HepG2 (cell line): ENCODE measurements around the gene SELENOS. TPM values are rescaled to one million over a fixed set of nuclear protein-coding genes. Genes with fewer than 3 reads are reported as not detected.

Experiments used
- ATM ChIP-seq: fragments of 450-650 bp; IDR thresholded peaks from 2 replicates; pipeline ENCODE4 v1.7.1; 2017; ENCODE audit warnings: mild to moderate bottlenecking, borderline replicate concordance
- FOSL1 ChIP-seq: sonication (generic); formaldehyde crosslinking; IDR thresholded peaks from 2 replicates; pipeline ENCODE4 v1.9.0; 2021; ENCODE audit warnings: missing genetic modification reagents, borderline replicate concordance
- HMGA1 ChIP-seq: sonication (generic); formaldehyde crosslinking; conservative IDR thresholded peaks from 2 replicates; pipeline ENCODE4 v1.4.0; 2020; ENCODE audit warnings: missing genetic modification reagents
- JDP2 ChIP-seq: sonication (generic); formaldehyde crosslinking; IDR thresholded peaks from 2 replicates; pipeline ENCODE4 v1.8.1; 2022; ENCODE audit warnings: missing genetic modification reagents, borderline replicate concordance
- MYNN ChIP-seq: sonication (generic); formaldehyde crosslinking; IDR thresholded peaks from 2 replicates; pipeline ENCODE4 v1.4.0; 2020; ENCODE audit warnings: mild to moderate bottlenecking, low read depth, missing genetic modification reagents
- NCOA2 ChIP-seq: sonication (generic); formaldehyde crosslinking; IDR thresholded peaks from 2 replicates; pipeline ENCODE4 v1.8.0; 2022; ENCODE audit warnings: inconsistent platforms
- SP5 ChIP-seq: IDR thresholded peaks from 2 replicates; pipeline ENCODE4 v1.6.1; 2016; ENCODE audit warnings: low read depth, borderline replicate concordance
- SUZ12 ChIP-seq: fragments of 150-350 bp; IDR thresholded peaks from 2 replicates; pipeline ENCODE4 v1.6.1; 2014; ENCODE audit warnings: low read depth, low read length
- ZFP36L2 ChIP-seq: sonication (generic); formaldehyde crosslinking; IDR thresholded peaks from 2 replicates; pipeline ENCODE4 v1.4.0; 2020; ENCODE audit warnings: missing genetic modification reagents
- ZNF589 ChIP-seq: sonication (generic); formaldehyde crosslinking; conservative IDR thresholded peaks from 2 replicates; pipeline ENCODE4 v1.8.0; 2022; ENCODE audit warnings: mild to moderate bottlenecking, moderate library complexity, missing genetic modification reagents
- ZNF878 ChIP-seq: sonication (generic); formaldehyde crosslinking; IDR thresholded peaks from 2 replicates; pipeline ENCODE4 v1.8.1; 2023; ENCODE audit warnings: mild to moderate bottlenecking, missing genetic modification reagents, moderate library complexity
- polyA plus RNA-seq, 8 experiments: library from polyadenylated mRNA; depleted of rRNA in 3 of 8; stranded (reverse) in 7 of 8; unstranded in 1 of 8; fragments of >200 nt; fragmentation: Illumina TruSeq in 4 of 8; extraction: Trizol in 4 of 8; gene quantifications; 2 replicates each; pipeline versions ENCODE4 v1.2.1 to v1.2.3, GENCODE V29; 2011 to 2016; ENCODE audit warnings: low read depth in 4 of 8, missing spikeins in 1 of 8, mixed read lengths in 1 of 8; ENCODE audit not compliant: insufficient read depth in 1 of 8
- total RNA-seq, 5 experiments: library from RNA; depleted of rRNA; stranded (reverse); fragments of >200 nt; fragmentation: Illumina TruSeq; extraction: Trizol; gene quantifications; 2 replicates each; pipeline ENCODE4 v1.2.3, GENCODE V29; 2016; ENCODE audit warnings: low read depth in 1 of 5
- TF ChIP-seq, protein P1 (sequence below): sonication (generic); formaldehyde crosslinking; conservative IDR thresholded peaks from 2 replicates; pipeline ENCODE4 v1.5.0; 2020; ENCODE audit warnings: missing genetic modification reagents
- TF ChIP-seq, protein P2 (sequence below): sonication (generic); formaldehyde crosslinking; IDR thresholded peaks from one replicate; pipeline ENCODE4 v1.5.1; 2020; ENCODE audit warnings: mild to moderate bottlenecking, missing genetic modification reagents; ENCODE audit errors: not compliant biosample characterization
- TF ChIP-seq, protein P3 (sequence below): sonication (generic); formaldehyde crosslinking; IDR thresholded peaks from 2 replicates; pipeline ENCODE4; 2020; ENCODE audit warnings: missing genetic modification reagents, mild to moderate bottlenecking, borderline replicate concordance

The SELENOS gene
- total and polyA plus RNA-seq, 2 of the 13 experiments (the other 11 are each of a cell fraction or from before 2014, with no cell fraction given): 63.0 to 66.1 TPM

DNA sequence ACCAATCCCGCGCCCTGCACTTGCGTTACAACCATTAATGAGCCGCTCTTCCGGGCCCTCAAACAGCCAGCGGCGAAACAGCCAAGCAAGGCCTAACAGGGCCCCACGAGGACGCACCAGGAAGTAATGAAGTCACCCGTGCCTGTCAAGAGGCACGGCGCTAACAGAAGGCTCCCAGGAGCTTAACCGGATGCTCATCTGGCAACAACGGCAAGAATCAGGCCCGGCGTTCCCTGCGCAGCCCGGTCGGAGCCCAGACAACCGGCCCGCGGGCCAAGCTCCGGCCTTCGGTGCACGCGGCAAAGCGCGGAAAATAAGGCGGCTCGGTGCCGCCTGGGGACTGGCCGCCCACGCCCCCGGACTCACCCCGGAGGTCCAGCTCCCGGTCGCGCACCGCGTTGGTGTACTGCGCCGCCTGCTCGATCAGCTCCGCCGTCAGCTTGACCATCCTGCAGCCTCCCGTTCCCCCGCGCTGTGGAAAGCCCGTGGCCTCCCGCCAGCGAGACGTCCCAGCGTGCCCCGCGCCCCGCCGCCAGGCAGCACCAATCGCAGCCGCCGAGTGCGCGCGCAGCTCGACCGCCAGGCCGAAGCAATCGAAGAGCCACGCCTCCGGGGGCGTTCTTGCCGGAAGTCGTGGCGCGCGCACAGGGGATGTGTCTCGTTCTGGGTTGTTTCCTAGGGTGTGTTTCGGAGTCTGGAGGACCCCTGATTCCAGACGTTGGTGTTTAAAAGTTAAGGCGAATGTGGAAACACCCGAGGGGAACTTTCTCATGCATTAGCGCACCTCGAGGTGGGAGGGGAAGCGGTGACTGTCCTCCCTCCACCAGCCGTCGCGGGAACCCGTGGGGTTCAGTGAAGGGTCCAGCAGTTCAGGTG is 17.7 kb upstream of the SELENOS start, which contains the start of gene SNRPA1 (continued):
- TF ChIP-seq, protein P1, sequence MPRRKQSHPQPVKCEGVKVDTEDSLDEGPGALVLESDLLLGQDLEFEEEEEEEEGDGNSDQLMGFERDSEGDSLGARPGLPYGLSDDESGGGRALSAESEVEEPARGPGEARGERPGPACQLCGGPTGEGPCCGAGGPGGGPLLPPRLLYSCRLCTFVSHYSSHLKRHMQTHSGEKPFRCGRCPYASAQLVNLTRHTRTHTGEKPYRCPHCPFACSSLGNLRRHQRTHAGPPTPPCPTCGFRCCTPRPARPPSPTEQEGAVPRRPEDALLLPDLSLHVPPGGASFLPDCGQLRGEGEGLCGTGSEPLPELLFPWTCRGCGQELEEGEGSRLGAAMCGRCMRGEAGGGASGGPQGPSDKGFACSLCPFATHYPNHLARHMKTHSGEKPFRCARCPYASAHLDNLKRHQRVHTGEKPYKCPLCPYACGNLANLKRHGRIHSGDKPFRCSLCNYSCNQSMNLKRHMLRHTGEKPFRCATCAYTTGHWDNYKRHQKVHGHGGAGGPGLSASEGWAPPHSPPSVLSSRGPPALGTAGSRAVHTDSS (CRISPR knock-in tag): no peak
- TF ChIP-seq ZNF589 (peak; percentile 45; the same call in 1 of the 2 replicates), SUZ12 (peak; percentile 40; the same call in 1 of the 2 replicates), ZFP36L2 (CRISPR knock-in tag) (no peak), ZNF878 (CRISPR knock-in tag) (0 out of 2 replicates have a peak, but pooled peaks have one; percentile 26), MYNN (CRISPR knock-in tag) (no peak), HMGA1 (CRISPR knock-in tag) (no peak), ATM (no peak), FOSL1 (no peak; the same call in 1 of the 2 replicates), SP5 (CRISPR knock-in tag) (peak; percentile 98), JDP2 (CRISPR knock-in tag) (no peak), NCOA2 (CRISPR knock-in tag) (no peak; the same call in 1 of the 2 replicates)
- TF ChIP-seq, protein P2, sequence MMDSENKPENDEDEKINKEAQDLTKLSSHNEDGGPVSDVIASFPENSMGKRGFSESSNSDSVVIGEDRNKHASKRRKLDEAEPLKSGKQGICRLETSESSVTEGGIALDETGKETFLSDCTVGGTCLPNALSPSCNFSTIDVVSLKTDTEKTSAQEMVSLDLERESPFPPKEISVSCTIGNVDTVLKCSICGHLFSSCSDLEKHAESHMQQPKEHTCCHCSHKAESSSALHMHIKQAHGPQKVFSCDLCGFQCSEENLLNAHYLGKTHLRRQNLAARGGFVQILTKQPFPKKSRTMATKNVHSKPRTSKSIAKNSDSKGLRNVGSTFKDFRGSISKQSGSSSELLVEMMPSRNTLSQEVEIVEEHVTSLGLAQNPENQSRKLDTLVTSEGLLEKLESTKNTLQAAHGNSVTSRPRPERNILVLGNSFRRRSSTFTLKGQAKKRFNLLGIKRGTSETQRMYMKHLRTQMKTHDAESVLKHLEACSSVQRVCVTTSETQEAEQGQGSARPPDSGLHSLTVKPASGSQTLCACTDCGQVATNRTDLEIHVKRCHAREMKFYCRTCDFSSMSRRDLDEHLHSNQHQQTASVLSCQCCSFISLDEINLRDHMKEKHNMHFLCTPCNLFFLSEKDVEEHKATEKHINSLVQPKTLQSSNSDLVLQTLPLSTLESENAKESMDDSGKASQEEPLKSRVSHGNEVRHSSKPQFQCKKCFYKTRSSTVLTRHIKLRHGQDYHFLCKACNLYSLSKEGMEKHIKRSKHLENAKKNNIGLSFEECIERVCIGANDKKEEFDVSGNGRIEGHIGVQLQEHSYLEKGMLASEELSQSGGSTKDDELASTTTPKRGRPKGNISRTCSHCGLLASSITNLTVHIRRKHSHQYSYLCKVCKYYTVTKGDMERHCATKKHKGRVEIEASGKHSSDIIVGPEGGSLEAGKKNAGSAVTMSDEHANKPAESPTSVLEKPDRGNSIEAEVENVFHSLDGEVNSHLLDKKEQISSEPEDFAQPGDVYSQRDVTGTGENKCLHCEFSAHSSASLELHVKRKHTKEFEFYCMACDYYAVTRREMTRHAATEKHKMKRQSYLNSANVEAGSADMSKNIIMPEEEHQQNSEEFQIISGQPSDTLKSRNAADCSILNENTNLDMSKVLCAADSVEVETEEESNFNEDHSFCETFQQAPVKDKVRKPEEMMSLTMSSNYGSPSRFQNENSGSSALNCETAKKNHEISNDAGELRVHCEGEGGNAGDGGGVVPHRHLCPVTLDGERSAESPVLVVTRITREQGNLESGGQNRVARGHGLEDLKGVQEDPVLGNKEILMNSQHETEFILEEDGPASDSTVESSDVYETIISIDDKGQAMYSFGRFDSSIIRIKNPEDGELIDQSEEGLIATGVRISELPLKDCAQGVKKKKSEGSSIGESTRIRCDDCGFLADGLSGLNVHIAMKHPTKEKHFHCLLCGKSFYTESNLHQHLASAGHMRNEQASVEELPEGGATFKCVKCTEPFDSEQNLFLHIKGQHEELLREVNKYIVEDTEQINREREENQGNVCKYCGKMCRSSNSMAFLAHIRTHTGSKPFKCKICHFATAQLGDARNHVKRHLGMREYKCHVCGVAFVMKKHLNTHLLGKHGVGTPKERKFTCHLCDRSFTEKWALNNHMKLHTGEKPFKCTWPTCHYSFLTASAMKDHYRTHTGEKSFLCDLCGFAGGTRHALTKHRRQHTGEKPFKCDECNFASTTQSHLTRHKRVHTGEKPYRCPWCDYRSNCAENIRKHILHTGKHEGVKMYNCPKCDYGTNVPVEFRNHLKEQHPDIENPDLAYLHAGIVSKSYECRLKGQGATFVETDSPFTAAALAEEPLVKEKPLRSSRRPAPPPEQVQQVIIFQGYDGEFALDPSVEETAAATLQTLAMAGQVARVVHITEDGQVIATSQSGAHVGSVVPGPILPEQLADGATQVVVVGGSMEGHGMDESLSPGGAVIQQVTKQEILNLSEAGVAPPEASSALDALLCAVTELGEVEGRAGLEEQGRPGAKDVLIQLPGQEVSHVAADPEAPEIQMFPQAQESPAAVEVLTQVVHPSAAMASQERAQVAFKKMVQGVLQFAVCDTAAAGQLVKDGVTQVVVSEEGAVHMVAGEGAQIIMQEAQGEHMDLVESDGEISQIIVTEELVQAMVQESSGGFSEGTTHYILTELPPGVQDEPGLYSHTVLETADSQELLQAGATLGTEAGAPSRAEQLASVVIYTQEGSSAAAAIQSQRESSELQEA: no peak
- TF ChIP-seq, protein P3, sequence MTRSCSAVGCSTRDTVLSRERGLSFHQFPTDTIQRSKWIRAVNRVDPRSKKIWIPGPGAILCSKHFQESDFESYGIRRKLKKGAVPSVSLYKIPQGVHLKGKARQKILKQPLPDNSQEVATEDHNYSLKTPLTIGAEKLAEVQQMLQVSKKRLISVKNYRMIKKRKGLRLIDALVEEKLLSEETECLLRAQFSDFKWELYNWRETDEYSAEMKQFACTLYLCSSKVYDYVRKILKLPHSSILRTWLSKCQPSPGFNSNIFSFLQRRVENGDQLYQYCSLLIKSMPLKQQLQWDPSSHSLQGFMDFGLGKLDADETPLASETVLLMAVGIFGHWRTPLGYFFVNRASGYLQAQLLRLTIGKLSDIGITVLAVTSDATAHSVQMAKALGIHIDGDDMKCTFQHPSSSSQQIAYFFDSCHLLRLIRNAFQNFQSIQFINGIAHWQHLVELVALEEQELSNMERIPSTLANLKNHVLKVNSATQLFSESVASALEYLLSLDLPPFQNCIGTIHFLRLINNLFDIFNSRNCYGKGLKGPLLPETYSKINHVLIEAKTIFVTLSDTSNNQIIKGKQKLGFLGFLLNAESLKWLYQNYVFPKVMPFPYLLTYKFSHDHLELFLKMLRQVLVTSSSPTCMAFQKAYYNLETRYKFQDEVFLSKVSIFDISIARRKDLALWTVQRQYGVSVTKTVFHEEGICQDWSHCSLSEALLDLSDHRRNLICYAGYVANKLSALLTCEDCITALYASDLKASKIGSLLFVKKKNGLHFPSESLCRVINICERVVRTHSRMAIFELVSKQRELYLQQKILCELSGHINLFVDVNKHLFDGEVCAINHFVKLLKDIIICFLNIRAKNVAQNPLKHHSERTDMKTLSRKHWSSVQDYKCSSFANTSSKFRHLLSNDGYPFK (CRISPR knock-in tag): peak; percentile 86; the same call in 1 of the 2 replicates
